CD4-positive, alpha-beta T cell treated with Interleukin-15 for 1 hour (primary cell): ENCODE data around the gene HTR6.
"Not testable (repeated sequence)": the region's sequence is repeated elsewhere in the genome, so short reads cannot be mapped to it uniquely, and the experiment has no call there.

Source experiments
- DNase-seq: peaks from one replicate; pipeline ENCODE4 v3.0.0-alpha.2; 2020

The HTR6 gene

DNA sequence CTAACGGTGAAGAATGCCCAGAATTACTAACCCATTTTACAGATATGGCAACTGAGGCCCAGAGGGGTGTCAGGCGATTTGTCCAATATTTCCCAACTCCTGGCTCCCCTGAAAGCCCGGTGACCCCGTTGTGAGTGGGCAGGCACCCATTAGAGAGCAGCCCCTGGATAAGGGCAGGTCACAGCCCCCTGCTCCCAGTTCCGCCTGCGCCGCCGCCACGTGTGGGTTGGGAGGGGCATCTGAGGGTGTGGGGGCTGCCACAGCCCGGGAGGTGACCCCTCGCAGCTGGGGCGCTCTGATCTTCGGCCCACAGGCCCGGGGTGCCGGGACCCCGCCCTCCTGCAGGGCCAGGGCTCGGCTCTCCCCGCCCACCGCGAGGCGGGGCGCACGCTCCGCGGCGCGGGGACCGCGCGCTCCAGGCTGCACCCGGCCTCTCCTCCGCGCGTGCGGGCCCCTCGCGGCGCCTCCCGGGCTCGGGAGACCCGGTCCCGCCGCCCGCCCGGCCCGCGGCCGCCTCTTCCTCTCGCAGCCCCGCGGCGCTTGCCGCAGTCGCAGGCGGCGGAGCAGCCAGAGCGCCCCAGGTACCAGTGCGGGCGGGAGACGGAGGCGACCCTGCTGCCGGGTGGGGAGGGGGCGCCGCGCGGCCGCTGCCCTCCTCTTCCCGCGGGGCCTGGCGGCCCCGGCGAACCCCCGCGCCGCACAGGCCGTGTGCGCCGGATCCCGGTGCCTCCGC is at the start of gene HTR6:
HTR6 (plus strand) TSS at position 423 of the 733 bp plus-strand sequence. CDS start 879 bp downstream, outside the sequence.
- DNase-seq = no peak

DNA sequence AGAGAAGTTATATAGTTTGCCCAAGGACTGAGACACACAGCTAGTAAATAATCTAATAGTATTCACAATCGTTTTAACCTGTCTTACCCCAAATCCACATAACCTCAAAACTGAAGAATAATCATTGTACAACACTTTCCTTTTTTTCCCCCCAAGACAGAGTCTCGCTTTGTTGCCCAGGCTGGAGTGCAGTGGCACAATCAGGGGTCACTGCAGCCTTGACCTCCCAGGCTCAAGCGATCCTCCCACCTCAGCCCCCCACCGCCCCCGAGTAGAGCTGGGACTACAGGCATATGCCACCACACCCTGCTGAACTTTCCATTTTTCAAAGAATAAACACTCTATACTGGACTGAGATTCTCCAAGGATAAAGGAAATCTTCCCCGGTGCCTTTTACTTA is 49.2 kb upstream of the HTR6 start:
- no peak for DNase-seq

DNA sequence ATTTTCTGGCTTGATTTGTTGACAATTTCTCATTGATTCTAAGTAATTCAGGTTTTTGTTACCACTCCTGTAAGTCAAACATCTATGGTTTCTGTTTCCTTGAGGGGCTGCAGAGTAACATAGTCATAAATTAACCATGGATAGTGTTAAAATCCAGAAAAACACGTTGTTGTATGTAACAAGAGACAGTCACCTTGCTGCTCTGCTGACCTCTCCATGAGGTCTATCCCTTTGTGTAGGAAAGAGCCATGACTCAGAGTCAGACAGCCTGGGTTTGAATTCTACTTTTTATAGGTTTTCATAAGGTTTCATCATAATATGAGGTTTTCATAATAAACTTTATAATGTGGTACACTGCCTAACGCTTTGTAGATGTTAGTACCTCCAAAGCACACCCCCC is 48.2 kb upstream of the HTR6 start:
- DNase-seq = no peak

- DNase-seq = no peak
Measured at GRCh38 chr1:19617376-19617775, 47.3 kb upstream of the HTR6 start.

DNA sequence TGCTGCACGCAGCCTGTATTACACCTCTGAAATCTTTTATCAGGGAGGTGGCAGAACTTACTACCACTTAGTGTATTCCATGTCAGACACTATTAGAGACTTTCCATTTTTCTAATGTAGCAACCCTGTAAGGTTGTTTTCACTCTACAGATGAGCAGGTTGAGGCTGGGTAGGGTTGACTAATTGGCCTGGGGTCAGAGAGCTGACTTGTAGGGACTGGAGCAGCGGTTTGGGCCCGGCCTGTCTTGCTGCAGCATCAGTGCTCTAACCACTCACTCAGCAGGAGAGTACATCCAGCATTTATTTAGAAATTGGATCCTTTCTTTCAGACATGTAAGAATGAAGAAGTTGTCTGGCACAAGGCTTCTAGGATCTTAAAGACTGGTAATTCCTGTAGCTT is 46.2 kb upstream of the HTR6 start:
- no peak for DNase-seq

GRCh38 chr1:19619697-19620384 is 44.8 kb upstream of the HTR6 start:
- DNase-seq = no peak

GRCh38 chr1:19620786-19621185 is 43.9 kb upstream of the HTR6 start:
- DNase-seq = no peak

DNA sequence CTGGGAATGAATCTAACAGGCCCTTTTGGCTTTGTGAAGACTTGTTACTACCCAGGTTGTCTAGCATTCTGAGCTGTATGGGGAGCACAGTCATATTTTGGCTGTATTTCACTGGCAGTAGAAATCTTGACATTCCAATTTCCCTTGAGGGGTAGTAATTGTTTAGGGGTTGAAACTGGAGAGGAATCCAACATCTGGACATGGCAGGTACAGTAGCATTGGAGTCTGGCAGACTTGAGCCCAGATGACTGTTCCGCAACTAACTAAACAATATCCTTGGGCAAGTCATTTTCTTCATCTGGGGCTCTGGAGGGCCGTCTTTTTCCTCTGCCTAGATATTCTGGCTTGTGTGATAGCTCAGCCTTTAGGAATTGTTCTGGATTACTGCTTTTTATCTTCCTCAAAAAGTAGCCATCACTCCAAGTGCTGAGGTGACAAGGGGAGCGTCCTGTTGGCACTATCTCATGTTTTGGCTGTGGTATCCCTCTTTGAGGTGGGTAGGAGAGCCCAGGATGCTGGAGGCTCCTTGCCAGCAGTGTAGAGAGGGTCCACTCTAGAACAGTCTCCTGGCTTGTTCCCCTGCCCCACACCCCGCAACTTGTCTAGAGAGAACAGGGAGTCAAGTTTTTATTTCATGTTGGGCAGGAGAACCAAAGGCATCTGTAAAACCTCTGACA is 43.3 kb upstream of the HTR6 start:
- DNase-seq = no peak

DNA sequence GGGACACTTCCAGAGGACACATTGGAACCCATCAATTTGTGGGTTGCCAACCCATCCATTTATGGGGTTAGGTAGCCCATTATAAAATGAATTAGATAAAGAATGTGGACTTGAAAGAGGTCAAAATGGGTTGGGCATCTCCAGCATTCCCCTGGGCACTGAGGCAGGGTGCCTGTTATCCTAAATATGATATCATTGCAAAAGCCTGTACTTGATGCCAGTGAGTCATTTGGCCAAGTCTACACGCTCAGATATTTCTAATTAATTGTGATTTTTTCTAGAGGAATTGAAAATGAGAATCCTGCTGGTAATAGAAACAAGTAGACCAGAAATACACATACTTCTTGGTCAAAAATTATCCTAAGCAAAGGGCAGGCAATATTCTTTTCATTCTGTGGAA is 42.5 kb upstream of the HTR6 start:
- no peak for DNase-seq

DNA sequence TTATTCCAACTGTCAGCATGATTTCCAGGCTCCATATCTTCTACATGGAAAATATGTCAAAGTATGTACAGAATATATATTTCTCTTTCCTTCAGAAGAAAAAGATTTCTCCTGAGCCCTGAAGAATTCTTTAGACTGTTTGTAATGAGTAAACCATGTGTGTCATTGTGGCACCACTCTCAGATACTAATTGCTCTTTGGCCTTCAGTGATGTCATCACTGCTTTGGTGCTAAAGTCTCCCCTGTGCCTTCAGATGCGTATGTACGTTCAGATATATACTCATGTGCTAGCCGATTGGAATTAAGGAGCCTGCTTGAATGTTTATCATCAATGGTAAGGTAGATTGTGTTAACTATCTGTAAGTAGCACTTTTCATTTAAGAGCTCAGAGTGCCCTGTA is 41.2 kb upstream of the HTR6 start:
- no peak for DNase-seq

DNA sequence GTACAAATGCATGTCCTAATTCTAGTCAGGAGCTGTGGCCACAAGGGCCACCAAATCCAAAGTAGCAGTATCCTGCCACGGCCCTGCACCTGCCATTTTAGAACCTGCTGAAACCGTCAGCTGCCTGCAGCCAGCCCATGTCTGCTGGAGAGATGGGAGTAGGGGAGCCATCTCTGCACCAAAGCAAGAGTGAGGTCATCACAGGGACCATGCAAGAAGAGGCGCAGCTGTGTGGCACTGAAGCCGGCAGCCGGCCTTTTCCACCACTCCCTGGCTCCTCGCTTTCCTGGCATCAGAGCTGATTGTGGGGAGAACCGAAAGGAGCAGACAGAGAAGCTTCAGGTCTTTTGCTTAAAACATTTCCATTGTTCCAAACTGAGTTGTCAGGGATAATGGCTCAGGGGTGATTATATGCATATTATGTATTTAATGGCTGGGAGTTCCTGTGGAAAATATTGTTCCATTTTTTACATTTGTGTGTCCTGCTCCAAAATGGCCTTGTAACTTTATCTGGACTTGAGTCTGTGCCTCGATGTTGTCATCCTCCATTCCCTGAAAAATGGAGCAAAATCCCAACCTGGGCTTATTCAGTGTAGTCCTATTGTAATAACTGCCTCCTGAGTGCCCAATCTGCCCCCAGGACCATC is 39.3 kb upstream of the HTR6 start:
- no peak for DNase-seq

DNA sequence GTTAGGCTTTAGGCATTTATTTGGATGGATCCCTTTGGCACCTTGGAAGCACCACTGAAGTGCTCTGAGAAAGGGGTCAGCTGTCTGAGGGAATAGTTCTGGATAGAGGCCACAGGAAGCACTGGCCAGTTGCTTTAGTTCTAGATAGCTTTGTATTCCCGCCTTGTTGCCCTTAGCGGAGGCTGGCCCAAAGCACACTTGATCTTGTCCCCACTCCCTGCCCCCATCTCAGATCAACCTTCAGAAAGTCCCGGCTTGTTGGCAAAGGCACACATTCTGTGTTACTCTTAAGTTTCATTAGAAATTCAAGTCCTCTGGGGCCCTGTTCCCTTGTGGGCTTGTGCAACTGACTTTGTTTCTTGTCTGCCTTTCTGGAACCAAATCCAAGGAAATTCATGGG is 35.8 kb upstream of the HTR6 start:
- no peak for DNase-seq

GRCh38 chr1:19629357-19629756 is 35.3 kb upstream of the HTR6 start:
- DNase-seq = no peak

DNA sequence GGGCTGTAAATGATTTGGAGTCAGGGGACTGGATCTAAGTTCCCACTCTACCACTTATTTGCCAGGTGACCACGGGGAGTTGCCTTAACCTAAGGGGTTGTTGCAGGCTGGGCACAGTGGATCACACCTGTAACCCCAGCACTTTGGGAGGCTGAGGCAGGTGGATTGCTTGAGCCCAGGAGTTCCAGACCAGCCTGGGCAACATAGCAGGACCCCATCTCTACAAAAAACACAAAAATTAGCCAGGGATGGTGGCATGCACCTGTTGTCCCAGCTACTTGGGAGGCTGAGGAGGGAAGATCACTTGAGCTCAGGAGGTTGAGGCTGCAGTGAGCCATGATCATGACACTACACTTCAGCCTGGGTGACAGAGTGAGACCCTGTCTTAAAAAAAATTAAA is 34.5 kb upstream of the HTR6 start:
- DNase-seq = not testable (repeated sequence)

DNA sequence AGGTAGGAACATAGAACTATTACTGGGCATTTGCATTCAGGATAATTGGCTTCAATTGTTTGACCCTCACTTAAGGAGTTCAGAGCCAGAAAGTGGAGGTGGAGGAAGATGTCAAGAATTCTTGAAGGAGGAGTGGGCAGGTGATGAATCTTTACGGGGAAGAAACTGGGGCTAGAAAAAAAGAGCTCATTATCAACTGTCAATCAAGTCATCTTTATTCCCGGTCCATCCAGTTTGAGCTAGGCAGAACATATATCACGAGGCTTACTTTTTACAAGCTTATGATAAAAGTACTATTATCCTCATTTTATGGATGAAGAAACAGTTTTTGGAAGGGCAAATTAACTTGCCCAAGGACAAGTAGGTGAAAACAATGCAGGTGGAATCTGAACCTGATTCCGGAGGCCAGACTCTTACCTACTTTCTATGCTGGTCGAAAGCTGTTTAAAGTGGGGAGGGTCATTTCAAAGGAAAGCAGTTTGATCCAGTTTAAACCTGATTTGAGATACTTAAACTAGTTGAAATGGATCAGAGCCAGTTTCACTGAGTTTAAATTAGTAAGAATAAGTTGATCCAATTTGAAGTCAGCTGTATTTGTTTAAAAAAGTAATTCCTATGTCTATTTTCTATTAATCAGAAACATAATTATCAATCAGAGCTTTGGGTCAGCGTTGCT is 33.8 kb upstream of the HTR6 start:
- no peak for DNase-seq

- no peak for DNase-seq
Measured at GRCh38 chr1:19632211-19632610, 32.5 kb upstream of the HTR6 start.

- no peak for DNase-seq
Measured at GRCh38 chr1:19633106-19633505, 31.6 kb upstream of the HTR6 start.

DNA sequence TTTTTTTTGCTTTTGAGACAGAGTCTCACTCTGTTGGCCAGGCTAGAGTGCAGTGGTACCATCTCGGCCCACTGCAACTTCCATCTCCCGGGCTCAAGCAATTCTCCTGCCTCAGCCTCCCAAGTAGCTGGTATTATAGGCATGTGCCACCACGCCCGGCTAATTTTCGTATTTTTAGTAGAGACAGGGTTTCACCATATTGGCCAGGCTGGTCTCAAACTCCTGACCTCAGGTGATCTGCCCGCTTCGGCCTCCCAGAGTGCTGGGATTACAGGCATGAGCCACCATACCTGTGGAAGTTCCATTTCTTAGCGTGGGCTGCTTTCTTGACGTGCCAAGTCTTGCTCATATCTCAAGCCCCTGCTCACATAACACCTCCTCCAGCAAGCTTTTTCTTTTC is 29.6 kb upstream of the HTR6 start:
- DNase-seq = not testable (repeated sequence)

DNA sequence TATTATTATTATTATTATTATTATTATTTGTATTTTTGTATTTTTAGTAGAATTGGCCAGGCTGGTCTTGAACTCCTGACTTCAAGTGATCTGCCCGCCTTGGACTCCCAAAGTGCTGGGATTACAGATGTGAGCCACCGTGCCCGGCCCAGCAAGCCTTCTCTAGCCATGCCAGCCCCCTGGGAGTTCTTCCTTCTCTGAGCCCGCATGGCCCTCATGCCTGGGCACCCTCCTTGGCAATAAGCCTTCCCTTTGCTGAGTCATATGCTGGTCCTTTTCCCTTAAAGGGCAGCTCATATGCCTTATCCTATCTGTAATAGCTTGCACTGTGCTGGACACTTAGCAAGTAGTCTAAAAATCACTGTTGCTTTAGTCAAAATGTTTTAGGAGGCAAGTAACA is 29.0 kb upstream of the HTR6 start:
- DNase-seq = no peak

GRCh38 chr1:19636065-19636464 is 28.6 kb upstream of the HTR6 start:
- no peak for DNase-seq

DNA sequence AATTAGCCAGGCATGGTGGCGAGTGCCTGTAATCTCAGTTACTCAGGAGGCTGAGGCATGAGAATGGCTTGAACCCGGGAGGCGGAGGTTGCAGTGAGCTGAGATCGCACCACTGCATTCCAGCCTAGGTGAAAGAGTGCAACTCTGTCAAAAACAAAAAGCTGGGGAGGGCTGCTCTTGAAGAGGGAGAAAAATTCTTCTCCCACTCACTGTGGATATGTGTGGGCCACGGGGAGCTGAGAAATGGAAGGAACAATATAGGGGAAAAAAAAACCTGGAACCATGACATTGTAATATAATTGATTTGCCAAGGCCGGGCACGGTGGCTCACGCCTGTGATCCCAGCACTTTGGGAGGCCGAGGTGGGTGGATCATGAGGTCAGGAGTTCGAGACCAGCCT is 27.9 kb upstream of the HTR6 start:
- not testable (repeated sequence) for DNase-seq

DNA sequence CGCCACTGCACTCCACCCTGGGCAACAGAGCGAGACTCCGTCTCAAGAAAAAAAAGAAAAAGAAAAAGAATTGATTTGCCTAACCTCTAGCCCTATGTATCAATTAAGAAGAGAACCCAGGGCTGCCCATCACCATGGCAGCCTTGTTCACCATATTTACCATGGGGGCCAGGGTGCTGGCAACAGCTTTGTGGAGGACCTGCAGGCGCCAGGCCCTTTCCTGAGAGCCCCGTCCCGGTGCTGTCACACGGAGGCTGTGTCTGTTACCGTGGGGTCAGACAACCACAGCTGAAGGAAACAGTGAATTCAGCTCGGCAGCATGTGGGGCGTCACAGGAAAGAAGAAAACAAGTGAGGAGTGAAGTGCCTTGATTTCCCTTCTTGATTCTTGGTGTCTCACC is 27.1 kb upstream of the HTR6 start:
- DNase-seq = no peak

DNA sequence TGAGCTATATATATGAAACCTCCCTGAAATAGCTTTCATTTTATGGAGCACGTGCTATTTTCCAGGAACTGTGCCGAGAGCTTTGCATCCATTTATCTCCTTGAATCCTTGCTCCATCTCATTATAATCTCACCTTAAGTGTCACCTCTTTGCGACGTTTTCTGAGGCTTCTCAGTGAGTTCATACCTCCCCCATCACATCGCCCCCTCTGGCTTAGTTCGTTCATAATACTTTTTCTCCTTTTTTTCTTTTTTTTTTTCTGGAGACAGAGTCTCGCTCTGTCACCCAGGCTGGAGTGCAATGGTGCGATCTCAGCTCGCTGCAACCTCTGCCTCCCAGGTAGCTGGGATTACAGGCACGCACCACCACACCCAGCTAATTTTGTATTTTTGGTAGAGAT is 25.4 kb upstream of the HTR6 start:
- not testable (repeated sequence) for DNase-seq
